ENCODE measurements around the gene SPATA6.
"Not testable (repeated sequence)": the region's sequence is repeated elsewhere in the genome, so short reads cannot be mapped to it uniquely, and the experiment has no call there.

The SPATA6 gene

DNA sequence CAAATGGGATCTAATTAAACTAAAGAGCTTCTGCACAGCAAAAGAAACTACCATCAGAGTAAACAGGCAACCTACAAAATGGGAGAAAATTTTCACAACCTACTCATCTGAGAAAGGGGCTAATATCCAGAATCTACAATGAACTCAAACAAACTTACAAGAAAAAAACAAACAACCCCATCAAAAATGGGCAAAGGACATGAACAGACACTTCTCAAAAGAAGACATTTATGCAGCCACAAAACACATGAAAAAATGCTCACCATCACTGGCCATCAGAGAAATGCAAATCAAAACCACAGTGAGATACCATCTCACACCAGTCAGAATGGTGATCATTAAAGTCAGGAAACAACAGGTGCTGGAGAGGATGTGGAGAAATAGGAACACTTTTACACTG, 189.7 kb downstream of the SPATA6 start:
- CTCF ChIA-PET, DNase-seq, H3K27ac Mint-ChIP-seq, H3K36me3 Mint-ChIP-seq, H3K4me3 Mint-ChIP-seq, H3K4me1 Mint-ChIP-seq, H3K27me3 Mint-ChIP-seq, H3K9me3 Mint-ChIP-seq: not testable (repeated sequence)

DNA sequence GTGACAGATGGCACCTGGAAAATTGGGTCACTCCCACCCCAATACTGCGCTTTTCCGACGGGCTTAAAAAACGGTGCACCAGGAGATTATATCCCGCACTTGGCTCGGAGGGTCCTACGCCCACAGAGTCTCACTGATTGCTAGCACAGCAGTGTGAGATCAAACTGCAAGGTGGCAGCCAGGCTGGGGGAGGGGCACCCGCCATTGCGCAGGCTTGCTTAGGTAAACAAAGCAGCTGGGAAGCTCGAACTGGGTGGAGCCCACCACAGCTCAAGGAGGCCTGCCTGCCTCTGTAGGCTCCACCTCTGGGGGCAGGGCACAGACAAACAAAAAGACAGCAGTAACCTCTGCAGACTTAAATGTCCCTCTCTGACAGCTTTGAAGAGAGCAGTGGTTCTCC, 194.6 kb downstream of the SPATA6 start:
- H3K4me3 Mint-ChIP-seq, H3K9me3 Mint-ChIP-seq, CTCF ChIA-PET, H3K36me3 Mint-ChIP-seq, DNase-seq, H3K27ac Mint-ChIP-seq, H3K27me3 Mint-ChIP-seq, H3K4me1 Mint-ChIP-seq: not testable (repeated sequence)

DNA sequence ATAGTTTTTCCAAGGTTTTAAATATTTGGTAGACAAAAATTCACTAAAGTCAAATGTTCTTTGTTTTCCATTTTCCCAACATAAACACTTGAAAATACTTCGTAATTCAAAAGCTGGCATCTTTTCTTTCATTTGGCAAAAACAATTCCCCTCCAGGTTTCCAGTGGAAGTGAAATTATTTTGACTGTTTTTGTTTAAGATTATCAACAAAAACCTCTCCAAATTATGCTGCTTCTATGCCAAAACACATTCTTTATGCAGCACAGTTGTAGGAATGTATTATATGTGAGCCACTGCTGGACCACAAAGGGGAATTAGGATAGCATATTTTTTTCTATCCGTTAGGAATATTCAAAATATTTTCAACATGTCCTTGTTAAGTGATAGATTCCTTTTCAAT, 205.4 kb downstream of the SPATA6 start:
- CTCF ChIA-PET: no interaction called here
- H3K9me3 Mint-ChIP-seq: no peaks in the 10 kb centered on the region
- no peaks in the 10 kb centered on the region for H3K27me3 Mint-ChIP-seq
- H3K27ac Mint-ChIP-seq: no peak overlapping the region
- DNase-seq: no peak
- H3K4me1 Mint-ChIP-seq: no peaks in the 10 kb centered on the region
- H3K4me3 Mint-ChIP-seq: no peak overlapping the region
- H3K36me3 Mint-ChIP-seq: no peaks in the 10 kb centered on the region

DNA sequence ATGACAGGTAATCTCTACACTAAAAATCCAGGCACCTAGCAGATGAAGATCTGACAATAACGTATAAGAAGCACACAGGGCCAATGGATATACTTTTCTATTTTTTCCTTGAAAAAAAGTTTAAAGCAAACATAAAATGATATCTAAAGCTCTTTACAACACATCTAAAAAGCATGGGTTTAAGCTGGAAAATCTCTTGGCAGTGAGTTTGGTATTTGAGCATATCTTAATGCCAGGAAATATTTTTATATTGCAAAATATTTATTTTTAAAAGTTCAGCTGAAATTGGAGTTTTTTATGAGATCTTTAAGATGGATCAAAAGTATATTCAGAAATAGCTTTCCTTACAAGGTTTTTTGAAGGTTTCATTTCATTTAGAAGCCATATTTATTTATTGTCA, 209.0 kb downstream of the SPATA6 start:
- Mint-ChIP-seq H3K4me3 (no peak overlapping the region), H3K27ac (no peak overlapping the region), H3K27me3 (no peaks in the 10 kb centered on the region), H3K9me3 (no peaks in the 10 kb centered on the region), H3K36me3 (no peaks in the 10 kb centered on the region), H3K4me1 (no peaks in the 10 kb centered on the region)
- CTCF ChIA-PET: no interaction called here
- no peak for DNase-seq

DNA sequence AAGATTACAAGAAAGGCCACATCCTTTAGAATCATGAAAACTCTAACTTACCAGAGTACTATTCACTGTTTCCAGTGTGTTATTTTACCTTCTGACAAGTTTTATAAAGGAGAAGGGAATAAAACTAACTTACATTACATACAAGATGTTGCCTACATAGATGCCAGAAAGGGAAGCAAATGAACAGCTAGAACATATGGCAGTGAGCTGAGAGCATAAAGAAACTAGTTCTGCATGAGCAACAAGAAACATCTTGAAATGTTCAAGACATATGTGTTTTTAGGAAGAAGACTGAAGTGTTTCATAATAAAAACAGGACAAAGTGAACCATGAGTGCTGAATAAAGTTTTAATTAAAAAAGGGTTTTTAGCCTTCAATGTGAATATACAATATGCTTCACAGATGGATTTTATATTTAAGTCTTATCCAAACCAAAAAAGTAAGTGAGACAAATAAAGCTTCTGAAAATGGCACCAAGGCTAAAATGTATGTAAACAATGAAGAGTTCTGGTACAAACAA, 210.1 kb downstream of the SPATA6 start:
- H3K27ac Mint-ChIP-seq: no peak overlapping the region
- no peaks in the 10 kb centered on the region for H3K9me3 Mint-ChIP-seq
- no peak for DNase-seq
- CTCF ChIA-PET: no interaction called here
- no peaks in the 10 kb centered on the region for H3K4me1 Mint-ChIP-seq
- H3K36me3 Mint-ChIP-seq: no peaks in the 10 kb centered on the region
- H3K4me3 Mint-ChIP-seq: no peak overlapping the region
- no peaks in the 10 kb centered on the region for H3K27me3 Mint-ChIP-seq

DNA sequence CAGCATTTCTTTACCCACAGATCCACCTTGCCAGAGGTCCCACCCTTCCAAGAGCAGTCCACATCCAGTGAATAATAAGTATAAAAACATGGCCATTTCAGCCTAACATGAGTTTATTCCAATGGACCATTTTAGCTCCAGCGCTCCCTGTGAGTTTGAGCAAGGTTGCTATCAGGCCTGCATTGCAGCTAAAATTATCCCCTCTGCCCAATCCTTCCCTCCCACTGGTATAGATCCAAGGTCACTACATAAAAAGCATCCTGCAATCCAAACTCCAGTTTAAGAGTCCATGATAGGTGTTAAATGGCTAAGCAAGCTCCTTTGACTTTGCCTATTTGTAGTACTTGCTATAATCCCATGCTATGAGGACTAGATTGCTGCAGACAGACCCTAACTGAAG, 213.9 kb downstream of the SPATA6 start:
- H3K9me3 Mint-ChIP-seq: no peaks in the 10 kb centered on the region
- DNase-seq: no peak
- H3K4me3 Mint-ChIP-seq: no peak overlapping the region
- CTCF ChIA-PET: no interaction called here
- H3K4me1 Mint-ChIP-seq: no peaks in the 10 kb centered on the region
- H3K36me3 Mint-ChIP-seq: no peaks in the 10 kb centered on the region
- H3K27ac Mint-ChIP-seq: no peak overlapping the region
- H3K27me3 Mint-ChIP-seq: peaks cover 3% of the 10 kb centered on the region

DNA sequence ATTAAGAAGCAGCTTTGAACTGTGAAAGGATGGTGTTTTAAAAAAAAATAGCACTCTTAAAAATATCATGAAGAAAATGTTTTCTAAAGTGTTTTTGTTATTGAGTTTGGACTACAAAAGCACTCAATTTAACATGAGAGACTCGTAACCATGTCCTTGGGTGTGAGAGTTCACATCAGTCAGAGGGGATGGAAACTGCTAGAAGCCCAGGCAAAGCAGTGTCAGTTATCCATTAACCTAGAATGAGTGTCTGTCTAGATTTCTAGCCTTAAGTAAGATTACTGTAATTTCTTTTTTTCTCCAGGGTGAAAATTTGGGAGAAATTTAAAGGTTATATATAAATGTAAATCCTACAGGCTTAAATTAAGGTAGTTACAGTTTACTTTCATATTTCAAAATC, 217.8 kb downstream of the SPATA6 start:
- H3K27me3 Mint-ChIP-seq: peaks cover 3% of the 10 kb centered on the region
- H3K27ac Mint-ChIP-seq: no peak overlapping the region
- H3K9me3 Mint-ChIP-seq: no peaks in the 10 kb centered on the region
- DNase-seq: no peak
- H3K4me3 Mint-ChIP-seq: no peak overlapping the region
- H3K4me1 Mint-ChIP-seq: peaks cover 4% of the 10 kb centered on the region
- CTCF ChIA-PET: interaction anchor here (1.1 kb wide), 1 partner anchor 16 kb away, joined by 3 read pairs; no protein-coding TSS in a partner anchor
- no peaks in the 10 kb centered on the region for H3K36me3 Mint-ChIP-seq

DNA sequence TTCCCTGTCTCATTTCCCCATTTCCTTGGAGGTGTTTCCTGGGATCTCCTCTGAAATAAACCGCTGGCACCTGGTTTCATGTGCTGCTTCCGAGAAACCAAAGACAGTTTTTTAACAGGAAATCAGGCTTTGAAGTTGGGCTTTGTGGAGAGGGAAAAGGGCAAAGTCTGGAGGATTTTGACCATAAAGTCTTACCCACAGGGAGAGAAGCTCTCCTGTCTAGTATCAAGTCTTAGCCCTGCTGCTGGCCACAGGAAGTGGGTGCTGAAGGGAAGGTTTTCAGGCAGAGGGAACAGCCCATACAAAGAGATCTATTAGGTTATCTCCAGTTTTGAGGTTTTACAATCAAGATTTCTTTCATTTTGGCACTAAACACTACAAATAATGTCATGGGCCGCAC, 220.2 kb downstream of the SPATA6 start:
- H3K27ac Mint-ChIP-seq: no peak overlapping the region
- H3K4me1 Mint-ChIP-seq: peaks cover 4% of the 10 kb centered on the region
- CTCF ChIA-PET: no interaction called here
- no peak for DNase-seq
- H3K4me3 Mint-ChIP-seq: no peak overlapping the region
- no peaks in the 10 kb centered on the region for H3K9me3 Mint-ChIP-seq
- H3K27me3 Mint-ChIP-seq: peaks cover 3% of the 10 kb centered on the region
- no peaks in the 10 kb centered on the region for H3K36me3 Mint-ChIP-seq

DNA sequence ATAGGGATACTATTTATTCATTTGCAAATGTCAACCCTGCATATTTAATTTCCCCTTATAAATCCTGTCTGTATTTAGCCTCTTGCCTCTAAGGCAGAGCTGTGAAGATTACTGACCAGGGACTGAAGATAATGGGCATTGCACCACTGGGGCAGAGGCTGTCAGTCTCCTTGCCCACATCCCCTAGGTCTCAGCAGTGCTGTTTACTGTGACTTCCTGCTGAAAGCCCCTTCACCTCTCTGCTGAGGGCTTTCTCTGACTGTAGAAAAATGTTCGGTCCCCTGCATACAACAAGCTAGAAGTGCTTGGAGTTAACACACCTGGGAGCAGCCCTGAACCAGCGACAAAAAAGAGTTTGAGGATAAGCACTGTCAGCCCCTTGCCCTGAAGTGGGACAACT, 220.7 kb downstream of the SPATA6 start:
- no peaks in the 10 kb centered on the region for H3K36me3 Mint-ChIP-seq
- peaks cover 3% of the 10 kb centered on the region for H3K27me3 Mint-ChIP-seq
- no peaks in the 10 kb centered on the region for H3K9me3 Mint-ChIP-seq
- CTCF ChIA-PET: no interaction called here
- no peak overlapping the region for H3K27ac Mint-ChIP-seq
- H3K4me1 Mint-ChIP-seq: peaks cover 4% of the 10 kb centered on the region
- DNase-seq: no peak
- no peak overlapping the region for H3K4me3 Mint-ChIP-seq

DNA sequence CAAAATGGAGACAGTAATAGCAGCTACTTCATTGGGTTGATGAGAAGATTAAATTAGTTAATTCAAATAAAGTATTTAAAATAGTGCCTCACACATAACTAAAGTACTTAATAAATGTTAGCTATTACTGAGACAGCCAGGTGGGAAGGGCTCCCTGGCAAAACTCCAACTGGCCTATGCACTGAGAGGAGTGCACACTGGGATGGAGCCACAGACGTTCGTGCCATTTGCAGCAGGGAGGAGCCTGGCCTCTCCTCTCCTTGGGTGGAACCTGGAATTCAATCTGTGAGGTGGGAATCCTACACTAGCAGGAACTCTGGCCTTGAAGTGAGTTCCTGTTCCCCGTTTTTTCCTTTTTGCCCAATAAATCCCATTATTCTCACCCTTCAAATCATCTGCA, 221.4 kb downstream of the SPATA6 start:
- H3K27ac Mint-ChIP-seq: no peak overlapping the region
- DNase-seq: no peak
- peaks cover 4% of the 10 kb centered on the region for H3K4me1 Mint-ChIP-seq
- no peaks in the 10 kb centered on the region for H3K9me3 Mint-ChIP-seq
- H3K27me3 Mint-ChIP-seq: peaks cover 3% of the 10 kb centered on the region
- CTCF ChIA-PET: no interaction called here
- H3K4me3 Mint-ChIP-seq: no peak overlapping the region
- no peaks in the 10 kb centered on the region for H3K36me3 Mint-ChIP-seq

DNA sequence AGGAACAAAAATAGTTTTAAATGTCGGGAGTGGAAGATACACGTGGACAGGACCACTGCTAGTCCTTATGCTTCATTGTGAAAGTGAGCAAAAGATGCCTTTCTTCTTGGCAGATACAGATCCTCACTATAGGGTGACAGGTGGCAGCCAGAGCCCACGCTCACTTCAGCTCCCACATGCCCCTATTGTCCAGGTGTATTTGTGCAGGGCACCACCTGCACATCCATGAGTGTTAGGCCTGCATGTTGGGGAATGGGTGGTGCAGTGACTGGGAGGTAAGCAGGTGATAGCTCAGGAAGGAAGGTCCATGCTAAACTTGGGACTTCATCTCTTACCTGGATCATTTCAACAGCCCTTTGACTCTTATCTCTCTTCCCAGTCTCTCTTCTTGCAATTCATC, 222.1 kb downstream of the SPATA6 start:
- Mint-ChIP-seq H3K27ac (no peak overlapping the region), H3K27me3 (peaks cover 3% of the 10 kb centered on the region), H3K4me3 (no peak overlapping the region), H3K4me1 (peaks cover 4% of the 10 kb centered on the region), H3K36me3 (no peaks in the 10 kb centered on the region), H3K9me3 (no peaks in the 10 kb centered on the region)
- DNase-seq: no peak
- CTCF ChIA-PET: no interaction called here

DNA sequence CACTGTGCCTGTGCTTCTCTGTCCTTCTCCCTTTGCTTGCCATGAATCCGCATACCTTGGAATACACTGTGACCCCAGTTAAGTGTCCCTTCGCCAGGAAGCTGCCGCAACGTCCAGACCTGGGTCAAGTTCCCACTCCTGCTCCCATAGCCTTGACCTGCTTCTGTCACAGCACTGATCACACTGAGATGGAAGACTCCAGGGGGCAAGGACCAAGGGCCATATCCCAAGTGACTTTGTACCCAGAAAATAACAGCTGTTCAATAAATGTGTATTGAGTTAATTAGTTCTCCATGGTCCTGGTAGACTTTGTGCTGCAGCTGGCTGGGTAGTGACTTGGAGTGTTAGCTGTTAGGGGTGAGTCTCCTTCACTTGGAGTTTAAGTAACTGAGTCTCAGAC, 223.6 kb downstream of the SPATA6 start:
- no peaks in the 10 kb centered on the region for H3K36me3 Mint-ChIP-seq
- H3K27ac Mint-ChIP-seq: no peak overlapping the region
- no peak for DNase-seq
- H3K4me1 Mint-ChIP-seq: peaks cover 4% of the 10 kb centered on the region
- H3K27me3 Mint-ChIP-seq: peaks cover 1% of the 10 kb centered on the region
- CTCF ChIA-PET: no interaction called here
- H3K4me3 Mint-ChIP-seq: no peak overlapping the region
- no peaks in the 10 kb centered on the region for H3K9me3 Mint-ChIP-seq

DNA sequence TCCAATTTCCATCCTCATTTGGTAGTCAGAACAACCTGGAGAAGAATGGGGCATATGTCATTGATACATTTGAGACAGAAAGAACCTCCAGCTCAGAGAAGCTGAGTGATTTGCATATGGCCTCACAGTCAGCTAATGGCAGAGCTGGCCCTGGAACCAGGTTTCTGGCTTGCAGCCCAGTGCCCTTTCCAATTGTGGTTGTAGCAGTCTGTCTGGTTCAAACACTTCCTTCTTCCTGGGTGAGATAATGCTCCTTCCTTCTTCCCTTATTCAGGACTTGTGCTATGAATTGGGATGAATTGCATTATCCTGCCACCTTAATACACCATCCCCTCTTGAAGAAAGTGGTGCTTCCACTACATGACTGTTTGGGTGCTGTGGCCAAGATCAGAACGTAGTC, 225.3 kb downstream of the SPATA6 start:
- CTCF ChIA-PET: no interaction called here
- Mint-ChIP-seq H3K27ac (no peak overlapping the region), H3K9me3 (no peaks in the 10 kb centered on the region), H3K27me3 (no peaks in the 10 kb centered on the region), H3K4me1 (peaks cover under 1% of the 10 kb centered on the region), H3K4me3 (no peak overlapping the region), H3K36me3 (no peaks in the 10 kb centered on the region)
- DNase-seq: no peak

Data from activated naive CD4-positive, alpha-beta T cell treated with anti-CD3 and anti-CD28 coated beads, Interleukin-2, amount 10 ng/mL, durations not matched to agents 7 days and 5 days (primary cell).